Naive B cell (primary cell): ENCODE results near the gene MPZL3. TPM values are rescaled to one million over a fixed set of nuclear protein-coding genes. Genes with fewer than 3 reads are reported as not detected.
"Not testable (repeated sequence)": the region's sequence is repeated elsewhere in the genome, so short reads cannot be mapped to it uniquely, and the experiment has no call there.

Experiments
- ATAC-seq, 2 donors: fragments of 150-1000 bp; cut with Tn5 transposase; 2 replicates each; pipeline ENCODE4 v1.10.0; 2021; ENCODE audit warnings: low read depth in 2 of 2, mild to moderate bottlenecking in 2 of 2, moderate library complexity in 2 of 2
- DNase-seq: peaks from one replicate; pipeline ENCODE4 v3.0.0; 2022
- H3K27ac Mint-ChIP-seq, 6 donors: one replicate each; pipeline ENCODE4 v1.8.0; 2020 to 2022; ENCODE audit warnings: mild to moderate bottlenecking in 6 of 6, mixed read lengths in 6 of 6, moderate library complexity in 5 of 6, inconsistent platforms in 2 of 6
- H3K27me3 Mint-ChIP-seq, 3 donors: one replicate each; pipeline ENCODE4 v1.8.0; 2021 to 2022; ENCODE audit warnings: mixed read lengths in 3 of 3, mild to moderate bottlenecking in 1 of 3
- H3K36me3 Mint-ChIP-seq, 2 donors: one replicate each; pipeline ENCODE4 v1.8.0; 2020 to 2022; ENCODE audit warnings: mixed read lengths in 2 of 2, inconsistent platforms in 1 of 2, mild to moderate bottlenecking in 1 of 2
- H3K4me1 Mint-ChIP-seq, 3 donors: one replicate each; pipeline ENCODE4 v1.8.0; 2020 to 2022; ENCODE audit warnings: mixed read lengths in 3 of 3, inconsistent platforms in 1 of 3, mild to moderate bottlenecking in 1 of 3, moderate library complexity in 1 of 3
- H3K4me3 Mint-ChIP-seq, 8 donors: one replicate each; pipeline ENCODE4 v1.8.0; 2020 to 2022; ENCODE audit warnings: mild to moderate bottlenecking in 8 of 8, mixed read lengths in 8 of 8, moderate library complexity in 8 of 8, inconsistent platforms in 2 of 8
- H3K9me3 Mint-ChIP-seq, 7 donors: one replicate each; pipeline ENCODE4 v1.8.0; 2020 to 2022; ENCODE audit warnings: mixed read lengths in 7 of 7, mild to moderate bottlenecking in 5 of 7, inconsistent platforms in 2 of 7, moderate library complexity in 1 of 7
- polyA plus RNA-seq, 6 donors: library from polyadenylated mRNA; unstranded; fragments of 300-500 nt; fragmentation: Illumina TruSeq; gene quantifications; one replicate each; pipeline ENCODE4 v1.2.3, GENCODE V29; 2021; ENCODE audit warnings: low read depth in 6 of 6

The MPZL3 gene
- polyA plus RNA-seq, 6 donors from 2014 or later: 0.89 to 3.2 (median 1.5) TPM

- Mint-ChIP-seq H3K4me3 (peak overlapping the region in 5 of 8 donors; percentile 10 to 69 (median 49)), H3K9me3 (peaks cover 0 to 1% (median 0%) of the 10 kb centered on the region in 7 donors), H3K36me3 (no peaks in the 10 kb centered on the region), H3K27me3 (peaks cover 0 to 4% (median 0%) of the 10 kb centered on the region in 3 donors), H3K4me1 (peaks cover 0 to 3% (median 0%) of the 10 kb centered on the region in 3 donors), H3K27ac (peak overlapping the region in 1 of 6 donors; percentile 49)
- DNase-seq (peak; percentile 73), ATAC-seq (peak; percentile 84 to 92)
These were observed 53.8 kb downstream of the MPZL3 start for GRCh38 chr11:118198370-118198769.

GRCh38 chr11:118194835-118195627 is 57.1 kb downstream of the MPZL3 start:
- H3K27ac Mint-ChIP-seq: no peak overlapping the region
- H3K4me1 Mint-ChIP-seq: peaks cover 0 to 3% (median 0%) of the 10 kb centered on the region in 3 donors

DNA sequence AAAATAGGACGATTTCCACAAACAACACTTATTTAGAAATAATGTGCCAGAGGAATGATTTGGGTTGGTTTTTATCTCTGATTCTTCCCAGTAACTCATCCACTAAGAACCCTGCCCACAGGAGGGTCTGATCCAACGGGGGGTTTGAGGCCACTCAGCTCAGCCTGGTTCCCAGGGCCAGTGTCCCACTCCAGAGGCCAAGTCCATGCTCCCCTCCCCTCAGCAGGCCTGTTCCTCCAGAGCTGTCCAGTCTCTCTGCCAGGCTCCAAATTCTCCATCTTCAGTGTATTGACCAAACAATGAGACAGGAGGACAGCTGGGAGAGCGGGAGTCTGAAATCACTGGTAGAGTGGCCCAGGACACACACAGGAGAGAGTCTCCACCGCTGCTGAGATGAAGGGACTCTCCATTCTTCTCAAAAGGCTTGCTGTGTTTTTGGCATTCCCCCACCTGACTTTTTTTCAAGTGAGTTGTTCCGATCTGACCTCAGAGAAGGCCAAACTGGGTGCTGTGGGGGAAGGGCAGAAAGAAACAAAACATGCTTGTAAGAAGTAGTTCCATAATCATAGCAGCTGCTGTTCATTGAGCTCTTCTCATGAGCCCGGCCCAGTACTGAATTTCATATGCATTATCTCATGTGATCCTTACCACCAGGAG is 58.1 kb downstream of the MPZL3 start:
- H3K4me3 Mint-ChIP-seq: no peak overlapping the region
- H3K27me3 Mint-ChIP-seq: peaks cover 13 to 23% (median 18%) of the 10 kb centered on the region in 3 donors
- H3K9me3 Mint-ChIP-seq: peaks cover 0 to 25% (median 18%) of the 10 kb centered on the region in 7 donors
- H3K4me1 Mint-ChIP-seq: peaks cover 0 to 3% (median 0%) of the 10 kb centered on the region in 3 donors
- ATAC-seq (no peak), DNase-seq (no peak)
- peaks cover 0 to 8% of the 10 kb centered on the region in 2 donors for H3K36me3 Mint-ChIP-seq
- no peak overlapping the region for H3K27ac Mint-ChIP-seq

More at GRCh38 chr11:118194835-118195627, 57.1 kb downstream of the MPZL3 start:
- no peak for DNase-seq
- Mint-ChIP-seq H3K27me3 (peaks cover 5 to 13% (median 8%) of the 10 kb centered on the region in 3 donors), H3K36me3 (peaks cover 0 to 8% of the 10 kb centered on the region in 2 donors), H3K4me3 (no peak overlapping the region), H3K9me3 (peaks cover 0 to 25% (median 18%) of the 10 kb centered on the region in 7 donors)
- ATAC-seq: no peak

DNA sequence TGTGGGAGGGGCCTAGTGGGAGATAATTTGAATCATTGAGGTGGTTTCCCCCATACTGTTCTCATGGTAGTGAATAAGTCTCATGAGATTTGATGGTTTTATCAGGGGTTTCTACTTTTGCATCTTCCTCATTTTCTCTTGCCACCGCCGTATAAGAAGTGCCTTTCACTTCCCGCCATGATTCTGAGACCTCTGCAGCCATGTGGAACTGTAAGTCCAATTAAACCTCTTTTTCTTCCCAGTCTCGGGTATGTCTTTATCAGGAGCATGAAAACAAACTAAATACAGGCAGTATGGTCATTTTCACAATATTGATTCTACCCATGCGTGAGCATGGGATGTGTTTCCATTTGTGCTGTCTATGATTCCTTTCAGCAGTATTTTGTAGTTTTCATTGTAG is 59.3 kb downstream of the MPZL3 start:
- H3K4me1 Mint-ChIP-seq, ATAC-seq, DNase-seq, H3K36me3 Mint-ChIP-seq, H3K4me3 Mint-ChIP-seq: not testable (repeated sequence)
- peaks cover 0 to 25% (median 18%) of the 10 kb centered on the region in 7 donors for H3K9me3 Mint-ChIP-seq
- peak overlapping the region in 1 of 6 donors; percentile 2 for H3K27ac Mint-ChIP-seq
- H3K27me3 Mint-ChIP-seq: peaks cover 19 to 32% (median 30%) of the 10 kb centered on the region in 3 donors

DNA sequence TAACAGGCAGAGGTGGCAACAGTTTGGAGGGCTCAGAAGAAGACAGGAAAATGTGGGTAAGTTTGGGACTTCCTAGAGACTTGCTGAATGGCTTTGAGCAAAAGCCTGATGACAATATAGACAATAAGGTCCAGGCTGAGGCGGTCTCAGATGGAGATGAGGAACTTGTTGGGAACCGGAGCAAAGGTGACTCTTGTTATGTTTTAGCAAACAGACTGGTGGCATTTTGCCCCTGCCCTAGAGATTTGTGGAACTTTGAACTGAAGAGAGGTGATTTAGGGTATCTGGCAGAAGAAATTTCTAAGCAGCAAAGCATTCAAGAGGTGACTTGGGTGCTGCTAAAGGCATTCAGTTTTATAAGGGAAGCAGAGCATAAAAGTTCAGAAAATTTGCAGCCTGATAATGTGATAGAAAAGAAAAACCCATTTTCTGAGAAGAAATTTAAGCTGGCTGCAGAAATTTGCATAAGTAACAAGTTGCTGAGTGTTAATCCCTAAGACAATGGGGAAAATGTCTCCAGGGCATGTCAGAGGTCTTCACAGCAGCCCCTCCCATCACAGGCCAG is 61.1 kb downstream of the MPZL3 start:
- not testable (repeated sequence) for H3K4me1 Mint-ChIP-seq, ATAC-seq, DNase-seq, H3K36me3 Mint-ChIP-seq, H3K27ac Mint-ChIP-seq
- Mint-ChIP-seq H3K4me3 (peak overlapping the region in 1 of 8 donors; percentile 5), H3K9me3 (peaks cover 0 to 25% (median 18%) of the 10 kb centered on the region in 7 donors), H3K27me3 (peaks cover 20 to 46% (median 43%) of the 10 kb centered on the region in 3 donors)

- Mint-ChIP-seq H3K27ac (no peak overlapping the region), H3K36me3 (peaks cover 0 to 3% of the 10 kb centered on the region in 2 donors), H3K27me3 (peaks cover 32 to 63% (median 50%) of the 10 kb centered on the region in 3 donors), H3K9me3 (peaks cover 0 to 16% (median 8%) of the 10 kb centered on the region in 7 donors), H3K4me3 (no peak overlapping the region), H3K4me1 (no peaks in the 10 kb centered on the region)
- DNase-seq (no peak), ATAC-seq (no peak)
These were observed 65.6 kb downstream of the MPZL3 start for GRCh38 chr11:118186346-118187107.

DNA sequence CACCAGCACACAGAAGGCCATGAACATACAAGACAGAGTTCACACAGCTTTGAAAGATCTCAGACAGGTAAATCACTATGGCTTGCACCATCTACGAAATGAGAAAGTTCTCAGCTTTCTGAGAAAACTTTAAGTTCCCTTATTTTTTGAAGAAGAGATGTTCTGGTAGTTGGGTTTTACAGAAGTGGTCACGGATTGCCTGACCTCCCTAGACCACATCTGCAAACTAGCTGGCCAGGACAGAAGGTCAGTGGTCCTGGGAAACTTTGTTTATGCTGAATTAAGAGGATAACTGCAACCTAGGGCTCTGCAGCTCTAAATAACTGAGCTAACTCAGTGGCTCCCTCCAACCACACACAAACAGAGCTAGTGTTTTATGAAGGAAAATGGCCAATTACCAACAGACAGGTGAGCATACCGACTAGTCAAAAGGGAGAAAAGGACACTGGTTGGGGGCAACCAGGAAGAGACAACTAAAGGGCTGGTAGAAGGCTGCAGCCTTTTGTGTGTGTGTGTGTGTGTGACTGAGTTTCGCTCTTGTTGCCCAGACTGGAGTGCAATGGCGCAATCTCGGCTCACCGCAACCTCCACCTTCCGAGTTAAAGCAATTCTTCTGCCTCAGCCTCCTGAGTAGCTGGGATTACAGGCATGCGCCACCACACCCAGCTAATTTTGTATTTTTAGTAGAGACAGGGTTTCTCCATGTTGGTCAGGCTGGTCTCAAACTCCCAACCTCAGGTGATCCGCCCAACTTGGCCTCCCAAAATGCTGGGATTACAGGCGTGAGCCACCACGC is 67.2 kb downstream of the MPZL3 start:
- DNase-seq: no peak
- Mint-ChIP-seq H3K4me3 (no peak overlapping the region), H3K27ac (no peak overlapping the region)

GRCh38 chr11:118183691-118184090 is 68.5 kb downstream of the MPZL3 start:
- not testable (repeated sequence) for H3K36me3 Mint-ChIP-seq, H3K9me3 Mint-ChIP-seq, ATAC-seq, H3K4me1 Mint-ChIP-seq, H3K4me3 Mint-ChIP-seq, DNase-seq
- H3K27me3 Mint-ChIP-seq: peaks cover 28 to 57% (median 36%) of the 10 kb centered on the region in 3 donors
- H3K27ac Mint-ChIP-seq: peak overlapping the region in 1 of 6 donors; percentile 52

More for the DNA sequence above, 67.2 kb downstream of the MPZL3 start:
- no peak for ATAC-seq
- H3K27me3 Mint-ChIP-seq: peaks cover 30 to 65% (median 44%) of the 10 kb centered on the region in 3 donors
- H3K36me3 Mint-ChIP-seq: no peaks in the 10 kb centered on the region
- H3K9me3 Mint-ChIP-seq: peaks cover 0 to under 1% (median 0%) of the 10 kb centered on the region in 7 donors
- no peaks in the 10 kb centered on the region for H3K4me1 Mint-ChIP-seq

GRCh38 chr11:118180300-118180703 is 71.9 kb downstream of the MPZL3 start:
- no peaks in the 10 kb centered on the region for H3K9me3 Mint-ChIP-seq
- peaks cover 16 to 44% (median 32%) of the 10 kb centered on the region in 3 donors for H3K27me3 Mint-ChIP-seq
- DNase-seq (no peak), ATAC-seq (peak in 1 of 2 donors; percentile 39)
- no peak overlapping the region for H3K4me3 Mint-ChIP-seq
- H3K36me3 Mint-ChIP-seq: no peaks in the 10 kb centered on the region
- H3K27ac Mint-ChIP-seq: no peak overlapping the region
- H3K4me1 Mint-ChIP-seq: no peaks in the 10 kb centered on the region

- ATAC-seq: no peak
- no peaks in the 10 kb centered on the region for H3K4me1 Mint-ChIP-seq
- no peak overlapping the region for H3K27ac Mint-ChIP-seq
- H3K36me3 Mint-ChIP-seq: no peaks in the 10 kb centered on the region
- no peaks in the 10 kb centered on the region for H3K9me3 Mint-ChIP-seq
- no peak overlapping the region for H3K4me3 Mint-ChIP-seq
- peaks cover 15 to 46% (median 45%) of the 10 kb centered on the region in 3 donors for H3K27me3 Mint-ChIP-seq
- no peak for DNase-seq
These were observed 75.4 kb downstream of the MPZL3 start for GRCh38 chr11:118176778-118177134.
